Adrenal gland (tissue), 5 donors: ENCODE measurements around the gene GUCY2C.

ENCODE experiments used
- POLR2A ChIP-seq, 2 donors: fragments of 450-650 bp; IDR thresholded peaks; one replicate each; pipeline ENCODE4 v1.6.1; 2017; ENCODE audit warnings: antibody characterized with exemption in 2 of 2, mild to moderate bottlenecking in 2 of 2, moderate library complexity in 1 of 2
- TF ChIP-seq, protein P1 (sequence below), 6 experiments: fragments of 450-650 bp in 4 of 6; fragments of 200-600 bp in 2 of 6; sonication (generic) in 1 of 6; IDR thresholded peaks; 1 replicate in 5 of 6; 2 replicates in 1 of 6; pipeline versions ENCODE4 v1.5.1 to v1.8.0; 2016 to 2021; ENCODE audit warnings: antibody characterized with exemption in 6 of 6, mild to moderate bottlenecking in 2 of 6, moderate library complexity in 1 of 6
- donor health status: DM: no; HTN: no; CAD: no.

- no peak for TF ChIP-seq POLR2A (IDR thresholded peaks at IDR 0.05)
- TF ChIP-seq, protein P1, sequence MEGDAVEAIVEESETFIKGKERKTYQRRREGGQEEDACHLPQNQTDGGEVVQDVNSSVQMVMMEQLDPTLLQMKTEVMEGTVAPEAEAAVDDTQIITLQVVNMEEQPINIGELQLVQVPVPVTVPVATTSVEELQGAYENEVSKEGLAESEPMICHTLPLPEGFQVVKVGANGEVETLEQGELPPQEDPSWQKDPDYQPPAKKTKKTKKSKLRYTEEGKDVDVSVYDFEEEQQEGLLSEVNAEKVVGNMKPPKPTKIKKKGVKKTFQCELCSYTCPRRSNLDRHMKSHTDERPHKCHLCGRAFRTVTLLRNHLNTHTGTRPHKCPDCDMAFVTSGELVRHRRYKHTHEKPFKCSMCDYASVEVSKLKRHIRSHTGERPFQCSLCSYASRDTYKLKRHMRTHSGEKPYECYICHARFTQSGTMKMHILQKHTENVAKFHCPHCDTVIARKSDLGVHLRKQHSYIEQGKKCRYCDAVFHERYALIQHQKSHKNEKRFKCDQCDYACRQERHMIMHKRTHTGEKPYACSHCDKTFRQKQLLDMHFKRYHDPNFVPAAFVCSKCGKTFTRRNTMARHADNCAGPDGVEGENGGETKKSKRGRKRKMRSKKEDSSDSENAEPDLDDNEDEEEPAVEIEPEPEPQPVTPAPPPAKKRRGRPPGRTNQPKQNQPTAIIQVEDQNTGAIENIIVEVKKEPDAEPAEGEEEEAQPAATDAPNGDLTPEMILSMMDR (IDR thresholded peaks at IDR 0.05), result peak; percentile 26 to 66 (median 54)
These were observed 77.4 kb downstream of the GUCY2C start for GRCh38 chr12:14618983-14619382.
